Spleen (tissue), 11 donors: Measurements from ENCODE around the gene ENSA. TPM values are rescaled to one million over a fixed set of nuclear protein-coding genes. Genes with fewer than 3 reads are reported as not detected.
A peak's percentile ranks its signal among the peaks of the same experiment; 100 is the strongest.
"Not testable (repeated sequence)": the region's sequence is repeated elsewhere in the genome, so short reads cannot be mapped to it uniquely, and the experiment has no call there.

Experiments
- DNase-seq: peaks from one replicate; pipeline ENCODE4 v3.0.0-alpha.2; 2020
- H3K27ac ChIP-seq, 8 donors: fragments of 200-600 bp; sonication (generic) in 7 of 8; 1 replicate in 4 of 8; 2 replicates in 4 of 8; pipeline versions ENCODE4 v1.5.0 to v1.8.0; 2016 to 2021; ENCODE audit warnings: inconsistent platforms in 4 of 8, mild to moderate bottlenecking in 4 of 8, moderate library complexity in 1 of 8
- H3K27me3 ChIP-seq, 7 donors: fragments of 200-600 bp; sonication (generic) in 6 of 7; replicated peaks in 1 of 7; 1 replicate in 4 of 7; 2 replicates in 3 of 7; pipeline versions ENCODE4 v1.5.0 to v1.8.0; 2016 to 2021; ENCODE audit warnings: inconsistent platforms in 3 of 7, mild to moderate bottlenecking in 1 of 7
- H3K36me3 ChIP-seq, 6 donors: fragments of 200-600 bp; sonication (generic) in 5 of 6; 1 replicate in 4 of 6; 2 replicates in 2 of 6; pipeline versions ENCODE4 v1.5.0 to v1.8.0; 2016 to 2021; ENCODE audit warnings: inconsistent platforms in 2 of 6
- H3K4me1 ChIP-seq, 6 donors: fragments of 200-600 bp; sonication (generic) in 5 of 6; 1 replicate in 3 of 6; 2 replicates in 3 of 6; pipeline versions ENCODE4 v1.5.0 to v1.8.0; 2016 to 2021; ENCODE audit warnings: inconsistent platforms in 3 of 6
- H3K4me3 ChIP-seq, 8 donors: fragments of 200-600 bp; sonication (generic) in 7 of 8; 1 replicate in 4 of 8; 2 replicates in 4 of 8; pipeline versions ENCODE4 v1.5.0 to v1.8.0; 2016 to 2021; ENCODE audit warnings: inconsistent platforms in 4 of 8, mild to moderate bottlenecking in 4 of 8, moderate library complexity in 2 of 8
- H3K9me3 ChIP-seq, 8 donors: fragments of 200-600 bp; sonication (generic) in 7 of 8; 1 replicate in 4 of 8; 2 replicates in 4 of 8; pipeline versions ENCODE4 v1.5.0 to v1.8.0; 2016 to 2021; ENCODE audit warnings: inconsistent platforms in 4 of 8
- CTCF ChIP-seq, 11 experiments: fragments of 200-600 bp in 7 of 11; fragments of 450-650 bp in 4 of 11; sonication (generic) in 4 of 11; IDR thresholded peaks in 8 of 11; conservative IDR thresholded peaks in 3 of 11; 1 replicate in 7 of 11; 2 replicates in 4 of 11; pipeline versions ENCODE4 v1.4.0 to v1.8.0; 2016 to 2021; ENCODE audit warnings: antibody characterized with exemption in 11 of 11, inconsistent platforms in 4 of 11, mild to moderate bottlenecking in 1 of 11
- POLR2A ChIP-seq, 3 donors: fragments of 450-650 bp; IDR thresholded peaks; one replicate each; pipeline ENCODE4 v1.5.1; 2017; ENCODE audit warnings: antibody characterized with exemption in 3 of 3, mild to moderate bottlenecking in 1 of 3
- POLR2AphosphoS5 ChIP-seq, 3 donors: sonication (generic); formaldehyde crosslinking; IDR thresholded peaks; one replicate each; pipeline ENCODE4 v1.5.1; 2017; ENCODE audit warnings: antibody characterized with exemption in 3 of 3
- WGBS, 5 donors: extraction: QIAGEN DNeasy Blood & Tissue Kit in 3 of 5; methylation state at CpG; one replicate each; pipeline versions ENCODE4 v1.1.5 to v1.1.7; 2013 to 2018; 5-methylcytosine and 5-hydroxymethylcytosine counted together
- intact Hi-C: fragments of 100-400 bp; cut with DNase I; formaldehyde crosslinking; loops from one replicate; pipeline ENCODE4 v1.15.0; 2023; ENCODE audit warnings: low total_unique reads
- polyA plus RNA-seq, 3 donors: library from polyadenylated mRNA; stranded (reverse); fragments of 200-250 nt; gene quantifications; one replicate each; pipeline ENCODE4 v1.2.1, GENCODE V29; 2013
- total RNA-seq, 7 donors: library from RNA; depleted of rRNA in 3 of 7; stranded (reverse); fragments of >200 nt in 3 of 7; fragmentation: NEBNext Ultra II Directional in 4 of 7; extraction: Animal tissue kit (Norgen Biotek cat#: 25700) in 4 of 7; gene quantifications; one replicate each; pipeline versions ENCODE4 v1.1.0 to v1.2.1, GENCODE V29; 2016 to 2021
- donor health status: healthy with polysubstance abuse.
- donor health status: DM: no; HTN: no; CAD: no; lungs with moderate emphysema.
- donor health status: DM: no; HTN: no; CAD: no.
- donor health status: Bipolar disorder and iron deficiency.
- donor health status: healthy.
- donor health status: DM: no; HTN: no; CAD: no.
- donor health status: DM: yes; HTN: yes; CAD: no.

The ENSA gene
- total and polyA plus RNA-seq, 10 donors = 96.3 to 153 (median 126) TPM

GRCh38 chr1:150604226-150604588, 25.2 kb downstream of the ENSA start:
- H3K27ac ChIP-seq = peak overlapping the region; percentile 43 to 84 (median 74)
- no peak overlapping the region for H3K4me3 ChIP-seq
- H3K4me1 ChIP-seq = peaks cover 0 to 35% (median 5%) of the 10 kb centered on the region in 6 donors
- DNase-seq = no peak
- 94 to 100% (median 97%) methylated on average over 2 of the region's 2 CpGs for WGBS, 5 donors
- intact Hi-C loops = no loop called here
- H3K36me3 ChIP-seq = peaks cover 0 to 26% (median 6%) of the 10 kb centered on the region in 6 donors
- TF ChIP-seq POLR2A (IDR thresholded peaks at IDR 0.05) (no peak), POLR2AphosphoS5 (IDR thresholded peaks at IDR 0.05) (no peak), CTCF (IDR thresholded peaks at IDR 0.05 in 8 of 11, conservative IDR thresholded peaks at IDR 0.05 in 3 of 11) (no peak)
- no peaks in the 10 kb centered on the region for H3K27me3 ChIP-seq
- no peaks in the 10 kb centered on the region for H3K9me3 ChIP-seq

GRCh38 chr1:150603711-150604110, 25.7 kb downstream of the ENSA start:
- intact Hi-C loops = no loop called here
- DNase-seq = no peak
- no peaks in the 10 kb centered on the region for H3K27me3 ChIP-seq
- TF ChIP-seq CTCF (IDR thresholded peaks at IDR 0.05 in 8 of 11, conservative IDR thresholded peaks at IDR 0.05 in 3 of 11) (no peak), POLR2AphosphoS5 (IDR thresholded peaks at IDR 0.05) (no peak), POLR2A (IDR thresholded peaks at IDR 0.05) (no peak)
- peak overlapping the region in 5 of 8 donors; percentile 65 to 84 (median 81) for H3K27ac ChIP-seq
- H3K4me3 ChIP-seq = no peak overlapping the region
- 92 to 99% (median 94%) methylated on average over 3 of the region's 3 CpGs for WGBS, 5 donors
- H3K4me1 ChIP-seq = peaks cover 0 to 30% (median 4%) of the 10 kb centered on the region in 6 donors
- peaks cover 0 to 25% (median 6%) of the 10 kb centered on the region in 6 donors for H3K36me3 ChIP-seq
- no peaks in the 10 kb centered on the region for H3K9me3 ChIP-seq

GRCh38 chr1:150602372-150602771, 27.0 kb downstream of the ENSA start:
- 93 to 95% (median 95%) methylated on average over 12 of the region's 12 CpGs for WGBS, 5 donors
- intact Hi-C loops, H3K4me3 ChIP-seq, H3K27ac ChIP-seq, H3K9me3 ChIP-seq, DNase-seq, H3K27me3 ChIP-seq: not testable (repeated sequence)
- Histone ChIP-seq H3K4me1 (peaks cover 0 to 30% (median 4%) of the 10 kb centered on the region in 6 donors), H3K36me3 (peaks cover 0 to 19% (median 6%) of the 10 kb centered on the region in 6 donors)

GRCh38 chr1:150601540-150601939, 27.9 kb downstream of the ENSA start:
- Histone ChIP-seq H3K4me3 (no peak overlapping the region), H3K9me3 (no peaks in the 10 kb centered on the region), H3K27ac (no peak overlapping the region), H3K27me3 (no peaks in the 10 kb centered on the region), H3K4me1 (peaks cover 0 to 30% (median 4%) of the 10 kb centered on the region in 6 donors), H3K36me3 (peaks cover 0 to 19% (median 6%) of the 10 kb centered on the region in 6 donors)
- TF ChIP-seq POLR2AphosphoS5 (IDR thresholded peaks at IDR 0.05) (no peak), CTCF (IDR thresholded peaks at IDR 0.05 in 8 of 11, conservative IDR thresholded peaks at IDR 0.05 in 3 of 11) (no peak), POLR2A (IDR thresholded peaks at IDR 0.05) (no peak)
- intact Hi-C loops = no loop called here
- no peak for DNase-seq

- H3K9me3 ChIP-seq, DNase-seq, H3K4me1 ChIP-seq, intact Hi-C loops, H3K27ac ChIP-seq, H3K4me3 ChIP-seq, H3K27me3 ChIP-seq: not testable (repeated sequence)
- H3K36me3 ChIP-seq = peaks cover 0 to 19% (median 6%) of the 10 kb centered on the region in 6 donors
- 82 to 98% (median 92%) methylated on average over 4 of the region's 4 CpGs for WGBS, 5 donors
Measured at GRCh38 chr1:150598346-150598745, 31.1 kb downstream of the ENSA start.
